ENCODE measurements around the gene SNTG2.

Gene SNTG2

GRCh38 chr2:929011-929735, 21.5 kb upstream of the SNTG2 start:
- DNase-seq: no peak

- no peak for DNase-seq
Measured at GRCh38 chr2:929925-930324, 20.7 kb upstream of the SNTG2 start.

DNA sequence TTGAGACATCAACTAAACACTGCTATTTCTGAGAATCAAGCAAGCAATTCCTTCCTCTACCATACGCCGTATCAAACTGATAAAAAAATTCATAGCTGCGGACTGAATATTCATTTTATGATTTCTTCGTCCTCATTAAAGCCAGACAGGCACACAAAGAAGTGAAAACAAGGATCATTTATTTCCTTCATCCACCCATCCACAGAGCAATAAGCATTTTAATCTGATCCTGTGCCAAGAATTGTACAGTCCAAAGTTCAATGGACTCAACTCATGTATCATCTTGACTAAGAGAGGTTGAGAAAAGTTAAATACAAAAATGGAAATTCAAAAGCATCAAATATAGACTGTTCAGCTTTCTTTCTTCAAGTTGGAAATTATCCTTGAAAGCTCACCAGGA, 19.7 kb upstream of the SNTG2 start:
- no peak for DNase-seq

GRCh38 chr2:932320-933115, 18.1 kb upstream of the SNTG2 start:
- DNase-seq: no peak

- DNase-seq: no peak
Measured at GRCh38 chr2:933734-934295, 16.8 kb upstream of the SNTG2 start.

DNA sequence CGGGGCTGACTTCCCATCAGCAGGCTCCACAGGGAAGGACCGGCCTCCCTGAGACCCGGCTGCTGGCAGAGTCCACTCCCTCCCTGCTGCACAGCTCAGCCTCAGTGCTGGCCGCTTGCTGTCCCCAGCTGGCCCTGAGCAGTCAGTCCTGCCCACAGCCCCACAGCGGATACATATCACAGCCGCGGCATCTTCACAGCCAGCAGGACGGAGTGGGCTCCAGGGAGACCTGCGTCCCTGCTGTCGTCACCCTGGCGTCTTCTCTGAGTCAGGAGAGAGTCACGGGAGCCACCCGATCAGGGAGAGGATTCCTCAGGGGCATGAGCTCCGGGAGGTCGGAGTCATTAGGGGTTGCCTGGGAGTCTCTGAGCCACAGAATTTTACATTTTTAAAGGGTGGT, 13.1 kb upstream of the SNTG2 start:
- DNase-seq: no peak

- DNase-seq: no peak
Measured at GRCh38 chr2:938181-939005, 12.3 kb upstream of the SNTG2 start.

DNA sequence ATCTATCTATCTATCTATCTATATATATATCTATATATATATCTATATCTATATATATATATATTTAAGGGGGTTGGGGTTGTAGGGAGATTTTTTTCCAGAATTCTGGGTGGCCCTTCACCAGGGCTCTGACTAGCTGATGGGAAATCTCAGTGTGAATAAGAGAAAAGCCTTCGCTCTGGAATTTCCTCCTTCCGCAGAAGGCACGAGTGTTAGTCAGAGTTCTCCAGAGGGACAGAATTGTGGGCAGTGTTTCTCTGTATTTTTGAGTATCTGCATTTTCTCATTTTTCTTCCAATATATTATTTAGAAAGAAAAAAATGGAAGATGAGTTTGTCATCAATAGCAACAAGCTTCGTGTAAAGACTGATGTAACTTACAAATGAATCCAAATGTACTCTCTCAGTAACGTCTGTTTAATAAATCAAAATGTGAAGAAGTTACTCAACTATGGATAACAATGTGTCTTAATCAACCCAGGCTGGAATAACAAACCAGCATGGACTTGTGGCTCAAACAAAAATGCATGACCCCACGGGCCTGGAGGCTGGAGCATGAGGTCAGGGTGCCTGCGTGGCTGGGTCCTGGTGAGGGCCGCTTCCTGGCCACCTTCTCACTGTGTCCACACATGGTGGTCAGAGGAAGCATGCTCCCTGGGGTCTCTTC, 10.6 kb upstream of the SNTG2 start:
- no peak for DNase-seq

GRCh38 chr2:941871-942270, 8.8 kb upstream of the SNTG2 start:
- DNase-seq: no peak

- DNase-seq: no peak
Measured at GRCh38 chr2:942775-943460, 7.7 kb upstream of the SNTG2 start.

- DNase-seq: no peak
Measured at GRCh38 chr2:943461-943797, 7.2 kb upstream of the SNTG2 start.

DNA sequence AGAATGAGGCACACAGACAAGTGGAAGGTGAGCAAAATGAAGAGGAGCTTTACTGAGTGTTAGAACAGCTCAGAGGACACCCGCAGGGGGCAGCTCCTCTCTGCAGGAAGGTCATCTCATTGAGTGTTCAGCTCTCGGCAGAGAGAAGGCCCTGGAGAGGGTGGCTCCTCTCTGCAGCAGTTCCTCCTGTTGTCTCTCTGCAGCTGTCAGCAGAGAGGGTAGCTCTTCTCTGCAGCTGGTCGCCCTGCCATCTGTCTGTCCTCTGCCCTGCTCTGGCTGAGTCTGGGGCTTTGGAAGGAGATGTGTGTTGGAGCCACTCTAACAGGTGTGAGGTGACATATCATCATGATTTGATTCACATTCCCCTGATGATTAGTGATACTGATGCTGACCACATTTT, 6.8 kb upstream of the SNTG2 start:
- DNase-seq: no peak

DNA sequence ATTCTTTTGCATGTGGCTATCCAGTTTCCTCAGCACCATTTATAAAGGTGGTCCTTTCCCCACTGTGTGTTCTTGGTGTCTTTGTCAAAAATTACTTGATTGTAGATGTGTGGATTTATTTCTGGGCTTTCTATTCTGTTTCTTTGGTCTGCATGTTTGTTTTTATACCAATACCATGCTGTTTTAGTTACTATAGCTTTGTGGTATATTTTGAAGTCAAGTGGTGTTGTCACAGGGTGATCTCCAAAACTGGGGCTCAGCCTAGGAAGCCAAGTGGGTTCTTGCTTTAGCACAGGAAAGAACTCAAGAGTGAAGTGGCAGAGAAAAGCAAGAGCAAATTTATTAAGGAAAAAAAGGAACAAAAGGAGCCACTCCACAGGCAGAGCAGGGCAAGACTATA, 6.0 kb upstream of the SNTG2 start:
- DNase-seq: no peak

GRCh38 chr2:945104-945503, 5.5 kb upstream of the SNTG2 start:
- DNase-seq: no peak

- DNase-seq: no peak
Measured at GRCh38 chr2:946073-946948, 4.3 kb upstream of the SNTG2 start.

GRCh38 chr2:949384-950079, 1.1 kb upstream of the SNTG2 start:
- peak; percentile 35 for DNase-seq

DNA sequence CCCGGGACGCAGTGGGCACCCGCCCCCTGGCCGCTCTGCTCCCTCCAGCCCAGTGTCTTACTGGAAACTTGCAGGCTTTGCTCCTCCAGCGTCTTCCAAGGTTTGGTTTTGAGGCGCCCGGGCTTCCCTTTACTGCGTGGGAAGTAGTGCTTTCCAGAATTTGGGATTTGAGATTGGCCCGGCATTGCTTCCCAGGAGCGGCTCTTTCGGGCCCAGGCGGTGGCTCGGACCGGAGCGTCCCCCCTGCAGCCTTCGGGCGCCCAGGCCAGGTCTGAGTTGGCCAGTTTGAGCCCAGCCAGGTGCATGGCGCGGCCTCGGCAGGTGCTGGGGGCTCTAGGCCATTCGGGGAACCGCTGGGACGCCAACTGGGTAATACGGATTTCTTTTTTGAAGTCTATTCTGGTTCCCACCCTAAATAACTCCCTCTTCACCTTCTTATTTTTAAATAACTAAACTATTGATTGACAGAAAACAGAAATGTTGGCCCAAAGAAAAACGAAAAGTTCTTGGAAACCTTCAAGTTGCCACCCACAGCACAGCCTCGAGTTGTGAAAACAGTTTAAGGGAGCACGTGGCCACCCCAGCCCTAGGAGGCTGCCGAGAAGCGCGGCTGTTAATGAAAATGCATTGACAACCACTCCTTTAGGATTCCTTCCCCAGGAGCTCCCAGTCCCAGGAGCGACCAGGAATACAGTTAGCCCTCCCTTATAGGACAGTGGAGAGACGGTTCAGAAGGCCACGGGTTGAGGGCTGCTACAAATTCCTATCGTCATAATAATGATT, 766 bp downstream of the SNTG2 start:
- no peak for DNase-seq

DNA sequence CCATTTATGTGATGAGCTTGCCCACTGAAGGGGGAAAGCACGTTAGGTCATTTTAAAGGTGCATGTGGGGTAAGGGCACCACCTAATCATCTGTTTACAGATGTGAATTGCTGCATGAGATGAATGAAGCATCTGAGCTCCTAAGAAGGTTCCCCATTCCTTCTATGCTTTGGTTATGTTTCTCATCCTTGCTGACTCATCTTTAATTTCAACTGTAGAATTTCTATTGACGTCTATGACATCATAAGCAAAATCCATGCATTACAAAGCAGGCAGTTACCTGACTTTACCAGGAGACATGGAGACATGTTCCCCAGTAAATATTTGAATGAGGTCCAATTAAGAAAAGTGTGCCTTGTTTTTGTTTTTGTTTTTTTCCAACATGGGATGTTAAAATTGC, 2.8 kb downstream of the SNTG2 start:
- DNase-seq: no peak

DNA sequence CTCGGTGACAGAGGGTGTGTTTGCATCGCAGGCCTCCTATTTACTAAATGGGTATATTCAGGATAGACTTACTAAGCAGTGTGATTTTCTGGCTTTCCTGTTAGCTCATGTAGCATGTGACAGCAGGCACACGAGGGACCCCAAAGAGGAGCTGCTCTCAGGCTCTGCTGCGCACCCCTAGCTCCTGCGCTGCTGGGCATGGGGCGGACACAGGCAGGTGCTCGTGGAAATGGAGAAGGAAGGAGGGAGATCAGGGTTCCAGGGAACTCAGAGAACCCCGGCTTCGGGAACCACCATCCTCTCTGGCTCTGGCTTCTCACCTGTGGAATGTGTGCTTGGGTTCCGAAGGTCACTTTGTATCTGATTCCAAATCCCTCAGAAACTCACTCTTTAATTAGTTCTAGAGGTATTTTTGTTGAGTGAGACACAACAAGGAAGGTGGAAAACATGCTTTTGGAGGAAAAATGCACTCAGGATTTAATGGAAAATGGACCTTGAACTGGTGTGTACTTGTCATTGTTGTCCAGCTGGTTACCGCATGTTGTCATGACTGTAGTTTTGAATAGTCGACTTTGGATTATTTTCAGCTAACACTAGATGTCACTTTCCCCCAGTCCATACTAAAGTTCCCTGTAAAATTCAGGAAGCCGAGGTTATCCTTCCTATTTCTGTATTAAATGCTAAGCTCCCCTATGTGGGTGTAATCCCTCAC, 3.5 kb downstream of the SNTG2 start:
- DNase-seq: peak; percentile 41

Data from NCI-H1105 treated with DMSO at 0.1 percent for 48 hours (cell line).